DMS153 (cell line): Measurements from ENCODE around the gene PBX4.

ENCODE experiments used
- DNase-seq: peaks from one replicate; lab custom pipeline; 2025; lab: John Stamatoyannopoulos, UW

The PBX4 gene

GRCh38 chr19:19553670-19554069 is 64.8 kb downstream of the PBX4 start:
- DNase-seq: no peak

- no peak for DNase-seq
These were observed 65.7 kb downstream of the PBX4 start for GRCh38 chr19:19552798-19553197.

- DNase-seq: no peak
These were observed 66.7 kb downstream of the PBX4 start for GRCh38 chr19:19551853-19552192.

GRCh38 chr19:19550972-19551852 is 67.3 kb downstream of the PBX4 start:
- no peak for DNase-seq

- no peak for DNase-seq
These were observed 68.0 kb downstream of the PBX4 start for GRCh38 chr19:19550485-19550929.

GRCh38 chr19:19549804-19550464 is 68.6 kb downstream of the PBX4 start:
- no peak for DNase-seq

GRCh38 chr19:19548915-19549759 is 69.3 kb downstream of the PBX4 start:
- no peak for DNase-seq

- DNase-seq: no peak
These were observed 70.7 kb downstream of the PBX4 start for GRCh38 chr19:19547674-19548336.

GRCh38 chr19:19546751-19547162 is 71.7 kb downstream of the PBX4 start:
- no peak for DNase-seq

GRCh38 chr19:19545707-19546106 is 72.8 kb downstream of the PBX4 start:
- DNase-seq: no peak

GRCh38 chr19:19544954-19545591 is 73.4 kb downstream of the PBX4 start:
- DNase-seq: no peak

GRCh38 chr19:19544257-19544953 is 74.1 kb downstream of the PBX4 start:
- DNase-seq: no peak

GRCh38 chr19:19543640-19544039 is 74.8 kb downstream of the PBX4 start:
- no peak for DNase-seq

GRCh38 chr19:19543101-19543500 is 75.4 kb downstream of the PBX4 start:
- DNase-seq: no peak

GRCh38 chr19:19542507-19542906 is 76.0 kb downstream of the PBX4 start:
- DNase-seq: no peak

GRCh38 chr19:19541616-19542015 is 76.9 kb downstream of the PBX4 start:
- no peak for DNase-seq

- DNase-seq: peak; percentile 67
These were observed 77.6 kb downstream of the PBX4 start for GRCh38 chr19:19540715-19541515.

GRCh38 chr19:19540064-19540714 is 78.3 kb downstream of the PBX4 start:
- DNase-seq: no peak

- no peak for DNase-seq
These were observed 78.8 kb downstream of the PBX4 start for GRCh38 chr19:19539698-19540063.

GRCh38 chr19:19538785-19539166 is 79.7 kb downstream of the PBX4 start:
- DNase-seq: no peak
